GM19438 (cell line): ENCODE results near the gene FIBCD1.

Source experiments
- ATAC-seq: cut with Tn5 transposase; IDR thresholded peaks from one replicate; pipeline ENCODE4 v1.9.1; 2021; ENCODE audit warnings: low read depth; ENCODE audit not compliant: unreplicated experiment

FIBCD1 gene

GRCh38 chr9:130897105-130897751 lies 41.8 kb downstream of the FIBCD1 start:
- ATAC-seq: no peak

- no peak for ATAC-seq
Measured at GRCh38 chr9:130896233-130897014, 42.6 kb downstream of the FIBCD1 start, which contains the start of gene QRFP. Gene QRFP, minus strand, starts transcription at chr9:130896812. Its CDS starts 2,974 bp downstream, at chr9:130893838.

GRCh38 chr9:130895481-130896232 lies 43.4 kb downstream of the FIBCD1 start:
- ATAC-seq: no peak

- ATAC-seq: no peak
Measured at GRCh38 chr9:130895038-130895437, 44.0 kb downstream of the FIBCD1 start.

GRCh38 chr9:130894546-130894945 lies 44.5 kb downstream of the FIBCD1 start:
- no peak for ATAC-seq

- no peak for ATAC-seq
Measured at GRCh38 chr9:130893341-130894101, 45.5 kb downstream of the FIBCD1 start.

- ATAC-seq: no peak
Measured at GRCh38 chr9:130892477-130893304, 46.4 kb downstream of the FIBCD1 start.

- ATAC-seq: no peak
Measured at GRCh38 chr9:130891688-130892476, 47.2 kb downstream of the FIBCD1 start.

- ATAC-seq: no peak
Measured at GRCh38 chr9:130890870-130891687, 48.0 kb downstream of the FIBCD1 start.

- ATAC-seq: no peak
Measured at GRCh38 chr9:130890124-130890523, 48.9 kb downstream of the FIBCD1 start.

GRCh38 chr9:130888146-130888885 lies 50.7 kb downstream of the FIBCD1 start:
- ATAC-seq: no peak

- no peak for ATAC-seq
Measured at GRCh38 chr9:130887494-130888144, 51.4 kb downstream of the FIBCD1 start.

- ATAC-seq: no peak
Measured at GRCh38 chr9:130886981-130887380, 52.1 kb downstream of the FIBCD1 start.

GRCh38 chr9:130885484-130886375 lies 53.3 kb downstream of the FIBCD1 start:
- no peak for ATAC-seq

GRCh38 chr9:130884542-130885483 lies 54.2 kb downstream of the FIBCD1 start:
- no peak for ATAC-seq
